IMR-90 (cell line): ENCODE measurements around the gene LYRM9. TPM values are rescaled to one million over a fixed set of nuclear protein-coding genes. Genes with fewer than 3 reads are reported as not detected.

ENCODE experiments used
- ATAC-seq: fragments of 200-7000 bp; cut with Tn5 transposase; 2 replicates; pipeline ENCODE4 v1.9.1; 2020; ENCODE audit warnings: low read depth, mild to moderate bottlenecking, moderate library complexity
- BruUV-seq: library from RNA; stranded (reverse); fragments of 400-500 nt; replicated peaks from 2 replicates; lab custom pipeline; 2021; lab: Mats Ljungman, UMichigan
- CTCF ChIA-PET: fragments of 300-600 bp; formaldehyde crosslinking; extraction: SDS; loops from one replicate; lab custom pipeline; 2021; ENCODE audit warnings: antibody characterized with exemption; lab: Yijun Ruan, JAX
- POLR2A ChIA-PET: fragments of 300-600 bp; sonication (Branson Sonifier 250); formaldehyde crosslinking; loops from one replicate; lab custom pipeline; 2022; ENCODE audit warnings: antibody characterized with exemption; ENCODE audit not compliant: unreplicated experiment; lab: Charles Lee
- DNase-seq: peaks from one replicate; pipeline ENCODE4 v3.0.0; 2013
- H2AFZ ChIP-seq: replicated peaks from 2 replicates; pipeline ENCODE3; 2013; ENCODE audit warnings: low read length, mild to moderate bottlenecking; ENCODE audit not compliant: poor library complexity
- H2AK5ac ChIP-seq: 2 replicates; pipeline ENCODE4 v1.6.1; 2013; ENCODE audit warnings: low read depth, low read length, inconsistent platforms
- H2AK9ac ChIP-seq: replicated peaks from 2 replicates; pipeline ENCODE3; 2013; ENCODE audit warnings: mild to moderate bottlenecking, low read depth, low read length, moderate library complexity; ENCODE audit not compliant: poor library complexity
- H2BK120ac ChIP-seq: 2 replicates; pipeline ENCODE4 v1.6.1; 2013; ENCODE audit warnings: low read depth, low read length, inconsistent platforms
- H2BK15ac ChIP-seq: 3 replicates; pipeline ENCODE4 v1.6.1; 2013; ENCODE audit warnings: low read depth, low read length, inconsistent platforms
- H2BK20ac ChIP-seq: 2 replicates; pipeline ENCODE4 v1.6.1; 2013; ENCODE audit warnings: low read depth, mild to moderate bottlenecking, inconsistent platforms, low read length, moderate library complexity
- H2BK5ac ChIP-seq: 2 replicates; pipeline ENCODE4 v1.6.1; 2013; ENCODE audit warnings: mild to moderate bottlenecking, low read depth, low read length, inconsistent platforms; ENCODE audit not compliant: poor library complexity, severe bottlenecking
- H3K14ac ChIP-seq: replicated peaks from 2 replicates; pipeline ENCODE4 v1.6.1; 2013; ENCODE audit warnings: low read depth, low read length, inconsistent platforms
- H3K18ac ChIP-seq: 2 replicates; pipeline ENCODE4 v1.6.1; 2013; ENCODE audit warnings: low read depth, low read length, control low read depth
- H3K23ac ChIP-seq: 2 replicates; pipeline ENCODE4 v1.6.1; 2013; ENCODE audit warnings: low read depth, low read length, inconsistent platforms
- H3K27ac ChIP-seq: 2 replicates; pipeline ENCODE4 v1.5.1; 2013; ENCODE audit warnings: mild to moderate bottlenecking, control low read depth, low read length; ENCODE audit not compliant: insufficient read depth
- H3K27me3 ChIP-seq: 2 replicates; pipeline ENCODE4 v1.6.1; 2013; ENCODE audit warnings: low read length; ENCODE audit not compliant: control insufficient read depth, insufficient read depth
- H3K36me3 ChIP-seq: 2 replicates; pipeline ENCODE4 v1.6.1; 2013; ENCODE audit warnings: low read length, mixed read lengths; ENCODE audit not compliant: control insufficient read depth, insufficient read depth
- H3K4ac ChIP-seq: 2 replicates; pipeline ENCODE4 v1.6.1; 2013; ENCODE audit warnings: low read depth, low read length, inconsistent platforms
- H3K4me1 ChIP-seq: 2 replicates; pipeline ENCODE4 v1.6.1; 2013; ENCODE audit warnings: low read length, mixed read lengths; ENCODE audit not compliant: control insufficient read depth, insufficient read depth
- H3K4me2 ChIP-seq: 2 replicates; pipeline ENCODE4 v1.6.1; 2013; ENCODE audit warnings: low read depth, mild to moderate bottlenecking, control low read depth, low read length, moderate library complexity
- H3K4me3 ChIP-seq: 2 replicates; pipeline ENCODE4 v1.5.1; 2013; ENCODE audit warnings: low read depth, mild to moderate bottlenecking, control low read depth, low read length, moderate library complexity; ENCODE audit not compliant: insufficient read depth
- H3K56ac ChIP-seq: 2 replicates; pipeline ENCODE4 v1.6.1; 2013; ENCODE audit warnings: low read length, inconsistent platforms; ENCODE audit not compliant: insufficient read depth; ENCODE audit errors: extremely low read depth
- H3K79me1 ChIP-seq, 2 experiments: 2 replicates each; pipeline ENCODE4 v1.6.1; 2013; ENCODE audit warnings: low read length in 2 of 2, inconsistent platforms in 1 of 2, low read depth in 1 of 2
- H3K9ac ChIP-seq: 2 replicates; pipeline ENCODE4 v1.6.1; 2013; ENCODE audit warnings: low read depth, low read length, control low read depth
- H3K9me1 ChIP-seq: 2 replicates; pipeline ENCODE4 v1.6.1; 2013; ENCODE audit warnings: low read length, inconsistent platforms; ENCODE audit not compliant: insufficient read depth
- H3K9me3 ChIP-seq: 2 replicates; pipeline ENCODE4 v1.6.1; 2013; ENCODE audit warnings: low read length; ENCODE audit not compliant: control insufficient read depth, insufficient read depth
- H4K20me1 ChIP-seq: 2 replicates; pipeline ENCODE4 v1.6.1; 2013; ENCODE audit warnings: low read length, inconsistent platforms; ENCODE audit not compliant: insufficient read depth
- H4K5ac ChIP-seq: 2 replicates; pipeline ENCODE4 v1.6.1; 2013; ENCODE audit warnings: mild to moderate bottlenecking, low read depth, low read length, control low read depth
- H4K8ac ChIP-seq, 2 experiments: 2 replicates each; pipeline ENCODE4 v1.6.1; 2013; ENCODE audit warnings: low read depth in 2 of 2, low read length in 2 of 2, control low read depth in 1 of 2, inconsistent platforms in 1 of 2
- H4K91ac ChIP-seq: 2 replicates; pipeline ENCODE4 v1.6.1; 2013; ENCODE audit warnings: low read depth, low read length, inconsistent platforms; ENCODE audit not compliant: insufficient read depth
- CEBPB ChIP-seq: IDR thresholded peaks from 2 replicates; pipeline ENCODE4 v1.6.1; 2012; ENCODE audit warnings: low read depth, low read length, improper control_type of control experiment
- CTCF ChIP-seq: conservative IDR thresholded peaks from 2 replicates; pipeline ENCODE4 v1.5.1; 2012; ENCODE audit warnings: mild to moderate bottlenecking, low read depth, low read length, improper control_type of control experiment
- MXI1 ChIP-seq: IDR thresholded peaks from 2 replicates; pipeline ENCODE4 v1.6.1; 2012; ENCODE audit warnings: low read depth, mild to moderate bottlenecking, low read length, moderate library complexity, borderline replicate concordance
- RAD21 ChIP-seq: IDR thresholded peaks from 2 replicates; pipeline ENCODE4 v1.6.1; 2012; ENCODE audit warnings: low read length, improper control_type of control experiment
- RCOR1 ChIP-seq: IDR thresholded peaks from 2 replicates; pipeline ENCODE4 v1.6.1; 2012; ENCODE audit warnings: mild to moderate bottlenecking, low read length, improper control_type of control experiment; ENCODE audit not compliant: insufficient replicate concordance
- RFX5 ChIP-seq: IDR thresholded peaks from 2 replicates; pipeline ENCODE4 v1.8.0; 2012; ENCODE audit warnings: low read depth, mild to moderate bottlenecking, low read length, moderate library complexity
- USF2 ChIP-seq: fragments of 150-350 bp; IDR thresholded peaks from 2 replicates; pipeline ENCODE4 v1.6.1; 2017; ENCODE audit warnings: mild to moderate bottlenecking, antibody characterized with exemption, low read length, low read depth
- WGBS, 2 experiments: methylation state at CpG; one replicate each; pipeline versions ENCODE4 v1.1.5 to v1.1.7; 2013; ENCODE audit warnings: missing lambda C conversion rate in 2 of 2; ENCODE audit not compliant: insufficient read length in 1 of 2; ENCODE audit errors: extremely low coverage in 2 of 2; 5-methylcytosine and 5-hydroxymethylcytosine counted together
- dilution Hi-C: fragments of 300-500 bp; cut with HindIII; formaldehyde crosslinking; loops from one replicate; pipeline ENCODE4 v1.14.3; 2018; ENCODE audit warnings: low sequenced_read_pairs; ENCODE audit not compliant: unreplicated experiment
- in situ Hi-C: fragments of 300-500 bp; cut with MboI; formaldehyde crosslinking; loops from 3 replicates; pipeline ENCODE4 v1.14.3; 2019; ENCODE audit warnings: low sequenced_read_pairs, inconsistent platforms, mixed read lengths
- intact Hi-C: fragments of 100-400 bp; cut with micrococcal nuclease; formaldehyde crosslinking; loops from 2 replicates; pipeline ENCODE4 v1.10.0; 2022
- polyA plus RNA-seq, 3 experiments: library from polyadenylated mRNA; depleted of rRNA; stranded (reverse); fragments of >200 nt; gene quantifications; 2 replicates each; pipeline ENCODE4 v1.2.3, GENCODE V29; 2012; ENCODE audit warnings: low replicate concordance in 1 of 3
- total RNA-seq: library from RNA; depleted of rRNA; stranded (reverse); fragments of >200 nt; gene quantifications from 2 replicates; pipeline ENCODE4 v1.2.3, GENCODE V29; 2012
- TF ChIP-seq, protein P1 (sequence below): fragments of 150-350 bp; IDR thresholded peaks from 2 replicates; pipeline ENCODE4 v1.6.1; 2016; ENCODE audit warnings: low read depth, mild to moderate bottlenecking, low read length, moderate library complexity, borderline replicate concordance

The LYRM9 gene
- total and polyA plus RNA-seq, 2 of the 4 experiments (the other 2 are of a cell fraction), result 3.2 to 4.8 TPM

- dilution Hi-C loops, result no loop called here
- H3K9me1 ChIP-seq, result no peaks in the 10 kb centered on the region
- no peak overlapping the region for H2AK5ac ChIP-seq
- no peaks in the 10 kb centered on the region for H3K36me3 ChIP-seq
- H2AFZ ChIP-seq, result no peak overlapping the region
- WGBS, 2 experiments, result no CpG with 5 or more reads among the region's 7 CpGs
- no peak overlapping the region for H3K4me3 ChIP-seq
- no peak overlapping the region for H3K9ac ChIP-seq
- no peak overlapping the region for H2BK20ac ChIP-seq
- no peak overlapping the region for H2AK9ac ChIP-seq
- no peaks in the 10 kb centered on the region for H3K4me1 ChIP-seq
- peaks cover 10% of the 10 kb centered on the region for H3K27me3 ChIP-seq
- H3K79me1 ChIP-seq, result no peaks in the 10 kb centered on the region
- DNase-seq (no peak), ATAC-seq (no peak)
- no peak overlapping the region for H3K56ac ChIP-seq
- no peak overlapping the region for H2BK15ac ChIP-seq
- H3K23ac ChIP-seq, result no peak overlapping the region
- no peak overlapping the region for H3K4me2 ChIP-seq
- H4K5ac ChIP-seq, result no peak overlapping the region
- no peak for TF ChIP-seq RAD21
- TF ChIP-seq CEBPB, result no peak
- no peak for TF ChIP-seq CTCF
- TF ChIP-seq USF2, result no peak
- no peak for TF ChIP-seq RFX5
- TF ChIP-seq MXI1, result no peak
- no peak for TF ChIP-seq RCOR1
- TF ChIP-seq, protein P1, sequence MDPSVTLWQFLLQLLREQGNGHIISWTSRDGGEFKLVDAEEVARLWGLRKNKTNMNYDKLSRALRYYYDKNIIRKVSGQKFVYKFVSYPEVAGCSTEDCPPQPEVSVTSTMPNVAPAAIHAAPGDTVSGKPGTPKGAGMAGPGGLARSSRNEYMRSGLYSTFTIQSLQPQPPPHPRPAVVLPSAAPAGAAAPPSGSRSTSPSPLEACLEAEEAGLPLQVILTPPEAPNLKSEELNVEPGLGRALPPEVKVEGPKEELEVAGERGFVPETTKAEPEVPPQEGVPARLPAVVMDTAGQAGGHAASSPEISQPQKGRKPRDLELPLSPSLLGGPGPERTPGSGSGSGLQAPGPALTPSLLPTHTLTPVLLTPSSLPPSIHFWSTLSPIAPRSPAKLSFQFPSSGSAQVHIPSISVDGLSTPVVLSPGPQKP, result no peak
- H3K18ac ChIP-seq, result no peak overlapping the region
- no peaks in the 10 kb centered on the region for H3K9me3 ChIP-seq
- no peak overlapping the region for H3K4ac ChIP-seq
- intact Hi-C loops, result loop anchor here (10.0 kb wide), 1 partner anchor 100 kb away; no protein-coding TSS in a partner anchor
- H4K20me1 ChIP-seq, result no peaks in the 10 kb centered on the region
- ChIA-PET POLR2A (no interaction called here), CTCF (interaction anchor here (0.5 to 0.7 kb wide), 2 partner anchors 31 to 104 kb away, joined by 3 to 6 read pairs; no protein-coding TSS in a partner anchor)
- no TSS peak for BruUV-seq
- in situ Hi-C loops, result no loop called here
- no peak overlapping the region for H2BK120ac ChIP-seq
- no peak overlapping the region for H3K14ac ChIP-seq
- no peak overlapping the region for H2BK5ac ChIP-seq
- H3K27ac ChIP-seq, result no peak overlapping the region
- no peak overlapping the region for H4K8ac ChIP-seq
- no peak overlapping the region for H4K91ac ChIP-seq
Observed at GRCh38 chr17:27914382-27914781, 21.2 kb upstream of the LYRM9 start.
